OCI-LY1 (cell line): Measurements from ENCODE around the gene CEMIP.

Experiments
- H2AFZ ChIP-seq: fragments of 200-600 bp; sonication (generic), shearing (Covaris generic); 2 replicates; pipeline ENCODE4 v1.6.0; 2014; ENCODE audit warnings: antibody characterized with exemption, mild to moderate bottlenecking, low read length
- H3F3A ChIP-seq: fragments of 200-600 bp; sonication (generic), shearing (Covaris generic); 2 replicates; pipeline ENCODE4 v1.6.0; 2014; ENCODE audit warnings: mild to moderate bottlenecking, antibody characterized with exemption, low read length, moderate library complexity; ENCODE audit not compliant: insufficient read depth
- H3K27ac ChIP-seq: fragments of 200-600 bp; sonication (generic); 2 replicates; pipeline ENCODE4 v1.5.1; 2014; ENCODE audit warnings: low read length, mixed run types, mild to moderate bottlenecking, low read depth; ENCODE audit not compliant: poor library complexity, severe bottlenecking
- H3K27me3 ChIP-seq: fragments of 200-600 bp; sonication (generic); 2 replicates; pipeline ENCODE4 v1.6.0; 2014; ENCODE audit warnings: antibody characterized with exemption, mild to moderate bottlenecking, low read length, moderate library complexity; ENCODE audit not compliant: insufficient read depth
- H3K36me3 ChIP-seq: fragments of 200-600 bp; sonication (generic); 2 replicates; pipeline ENCODE4 v1.6.1; 2014; ENCODE audit warnings: mild to moderate bottlenecking, antibody characterized with exemption, low read length, moderate library complexity, mixed read lengths; ENCODE audit not compliant: insufficient read depth
- H3K4me1 ChIP-seq: fragments of 200-600 bp; sonication (generic); 2 replicates; pipeline ENCODE4 v1.5.1; 2014; ENCODE audit warnings: mild to moderate bottlenecking, low read length, moderate library complexity; ENCODE audit not compliant: insufficient read depth, severe bottlenecking
- H3K4me2 ChIP-seq: fragments of 200-600 bp; sonication (generic), shearing (Covaris generic); 2 replicates; pipeline ENCODE4 v1.6.1; 2014; ENCODE audit warnings: low read length
- H3K4me3 ChIP-seq: fragments of 200-600 bp; sonication (generic); 2 replicates; pipeline ENCODE4 v1.5.1; 2014; ENCODE audit warnings: low read length, low read depth, mild to moderate bottlenecking, mixed read lengths; ENCODE audit not compliant: poor library complexity, severe bottlenecking
- H3K79me2 ChIP-seq: fragments of 200-600 bp; shearing (Covaris generic); 2 replicates; pipeline ENCODE4 v1.6.1; 2016; ENCODE audit warnings: mixed run types, low read length, mixed read lengths; ENCODE audit not compliant: insufficient read depth
- H3K9ac ChIP-seq: fragments of 200-600 bp; sonication (generic), shearing (Covaris generic); 2 replicates; pipeline ENCODE4 v1.6.1; 2014; ENCODE audit warnings: mild to moderate bottlenecking, low read length, mixed read lengths
- H3K9me2 ChIP-seq: fragments of 200-600 bp; sonication (generic), shearing (Covaris generic); 2 replicates; pipeline ENCODE4 v1.6.1; 2014; ENCODE audit warnings: low read depth, mild to moderate bottlenecking, low read length, mixed read lengths
- H3K9me3 ChIP-seq: fragments of 200-600 bp; shearing (Covaris generic); 2 replicates; pipeline ENCODE4 v1.6.1; 2014; ENCODE audit warnings: low read length, mixed read lengths
- H4K20me1 ChIP-seq: fragments of 200-600 bp; sonication (generic), shearing (Covaris generic); 2 replicates; pipeline ENCODE4 v1.6.0; 2016; ENCODE audit warnings: mild to moderate bottlenecking, low read length; ENCODE audit not compliant: insufficient read depth
- CTCF ChIP-seq: fragments of 200-600 bp; sonication (generic), shearing (Covaris generic); IDR thresholded peaks from 2 replicates; pipeline ENCODE4 v1.5.1; 2017; ENCODE audit warnings: mild to moderate bottlenecking, antibody characterized with exemption, low read length, moderate library complexity, mixed read lengths
- EZH2 ChIP-seq: fragments of 200-600 bp; sonication (generic), shearing (Covaris generic); IDR thresholded peaks from 2 replicates; pipeline ENCODE4 v1.8.0; 2017; ENCODE audit warnings: borderline replicate concordance, mixed run types, mild to moderate bottlenecking, antibody characterized with exemption, low read length, moderate library complexity, mixed read lengths

Gene CEMIP

GRCh38 chr15:80989081-80989517 is 209.9 kb downstream of the CEMIP start:
- Histone ChIP-seq H2AFZ (0 out of 2 replicates have a peak overlapping the region, but pooled peaks have one; percentile 12), H4K20me1 (no peaks in the 10 kb centered on the region), H3K79me2 (peaks cover 49% of the 10 kb centered on the region), H3K4me2 (peak overlapping the region; percentile 98), H3K36me3 (peaks cover 9% of the 10 kb centered on the region; the same call in 1 of the 2 replicates), H3K27me3 (no peaks in the 10 kb centered on the region), H3F3A (no peaks in the 10 kb centered on the region), H3K9me3 (no peaks in the 10 kb centered on the region), H3K9ac (peak overlapping the region; percentile 97), H3K27ac (peak overlapping the region; percentile 38), H3K4me1 (peaks cover 63% of the 10 kb centered on the region), H3K9me2 (no peaks in the 10 kb centered on the region), H3K4me3 (peak overlapping the region; percentile 98)
- TF ChIP-seq EZH2, result no peak
- TF ChIP-seq CTCF, result no peak

GRCh38 chr15:80989518-80990478 is 210.6 kb downstream of the CEMIP start, which contains the start of gene MESD:
Gene MESD, minus strand, starts transcription at chr15:80989819. Its CDS starts 28 bp downstream, at chr15:80989791.
- Histone ChIP-seq H3F3A (no peaks in the 10 kb centered on the region), H3K9me2 (no peaks in the 10 kb centered on the region), H3K4me3 (peak within 1 kb of the TSS; percentile 98), H2AFZ (peak within 1 kb of the TSS; percentile 95), H3K4me2 (peak within 1 kb of the TSS; percentile 98), H3K9ac (peak within 1 kb of the TSS; percentile 97), H3K9me3 (no peaks in the 10 kb centered on the region), H3K4me1 (peaks cover 59% of the 10 kb centered on the region), H3K36me3 (peaks cover 9% of the 10 kb centered on the region; the same call in 1 of the 2 replicates), H3K79me2 (peaks cover 42% of the 10 kb centered on the region), H3K27ac (peak within 1 kb of the TSS; percentile 38), H3K27me3 (no peaks in the 10 kb centered on the region), H4K20me1 (no peaks in the 10 kb centered on the region)
- TF ChIP-seq CTCF (no peak), EZH2 (no peak)

DNA sequence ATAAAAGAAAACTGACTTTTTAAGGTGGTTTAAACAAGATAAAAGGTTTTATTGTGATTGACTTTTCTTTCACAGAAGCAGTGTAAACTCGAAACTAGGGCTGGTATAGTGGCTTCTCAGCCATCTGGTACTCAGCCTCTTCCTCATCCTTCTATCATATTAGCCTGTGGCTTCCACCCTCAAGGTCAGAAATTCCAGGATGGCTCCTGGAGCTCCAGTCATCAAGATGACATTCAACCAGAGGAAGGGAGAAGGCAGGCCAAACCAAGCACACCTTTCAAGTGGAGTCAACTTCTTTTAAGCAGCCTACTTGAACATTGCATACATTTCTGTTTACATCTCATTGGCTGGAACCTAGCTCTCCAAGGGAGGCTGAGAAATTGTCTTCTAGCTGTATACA is 211.8 kb downstream of the CEMIP start:
- Histone ChIP-seq H3K9me2 (no peaks in the 10 kb centered on the region), H3K9ac (no peak overlapping the region), H3K27me3 (no peaks in the 10 kb centered on the region), H3K4me3 (no peak overlapping the region), H3K27ac (no peak overlapping the region), H3K4me2 (no peak overlapping the region), H3K4me1 (peaks cover 47% of the 10 kb centered on the region), H3F3A (no peaks in the 10 kb centered on the region), H3K36me3 (peaks cover 8% of the 10 kb centered on the region; the same call in 1 of the 2 replicates), H4K20me1 (no peaks in the 10 kb centered on the region), H3K79me2 (peaks cover 32% of the 10 kb centered on the region), H2AFZ (no peak overlapping the region), H3K9me3 (no peaks in the 10 kb centered on the region)
- TF ChIP-seq CTCF (no peak), EZH2 (no peak)
